ENCODE data around the gene ADAMTSL2. TPM values are rescaled to one million over a fixed set of nuclear protein-coding genes. Genes with fewer than 3 reads are reported as not detected.

Gene ADAMTSL2
- total and polyA plus RNA-seq, 10 donors = 1.6 to 11.7 (median 4.3) TPM

- intact Hi-C loops (cut with DNase I; ENCODE audit: low total_unique reads) = no loop called here
- H3K27ac ChIP-seq = no peak overlapping the region
- no peaks in the 10 kb centered on the region for H3K36me3 ChIP-seq
- peaks cover 8 to 50% (median 29%) of the 10 kb centered on the region in 6 donors for H3K4me1 ChIP-seq
- H3K27me3 ChIP-seq (replicated peaks in 1 of 7) = peaks cover 0 to 54% (median 0%) of the 10 kb centered on the region in 7 donors
- no peak overlapping the region for H3K4me3 ChIP-seq
- no peaks in the 10 kb centered on the region for H3K9me3 ChIP-seq
- WGBS, 5 donors = 88 to 94% (median 92%) methylated on average over 25 to 27 of the region's 27 CpGs
- DNase-seq = no peak
- TF ChIP-seq, protein P1, sequence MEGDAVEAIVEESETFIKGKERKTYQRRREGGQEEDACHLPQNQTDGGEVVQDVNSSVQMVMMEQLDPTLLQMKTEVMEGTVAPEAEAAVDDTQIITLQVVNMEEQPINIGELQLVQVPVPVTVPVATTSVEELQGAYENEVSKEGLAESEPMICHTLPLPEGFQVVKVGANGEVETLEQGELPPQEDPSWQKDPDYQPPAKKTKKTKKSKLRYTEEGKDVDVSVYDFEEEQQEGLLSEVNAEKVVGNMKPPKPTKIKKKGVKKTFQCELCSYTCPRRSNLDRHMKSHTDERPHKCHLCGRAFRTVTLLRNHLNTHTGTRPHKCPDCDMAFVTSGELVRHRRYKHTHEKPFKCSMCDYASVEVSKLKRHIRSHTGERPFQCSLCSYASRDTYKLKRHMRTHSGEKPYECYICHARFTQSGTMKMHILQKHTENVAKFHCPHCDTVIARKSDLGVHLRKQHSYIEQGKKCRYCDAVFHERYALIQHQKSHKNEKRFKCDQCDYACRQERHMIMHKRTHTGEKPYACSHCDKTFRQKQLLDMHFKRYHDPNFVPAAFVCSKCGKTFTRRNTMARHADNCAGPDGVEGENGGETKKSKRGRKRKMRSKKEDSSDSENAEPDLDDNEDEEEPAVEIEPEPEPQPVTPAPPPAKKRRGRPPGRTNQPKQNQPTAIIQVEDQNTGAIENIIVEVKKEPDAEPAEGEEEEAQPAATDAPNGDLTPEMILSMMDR (IDR thresholded peaks at IDR 0.05 in 8 of 11, conservative IDR thresholded peaks at IDR 0.05 in 3 of 11) = no peak
- TF ChIP-seq POLR2AphosphoS5 (IDR thresholded peaks at IDR 0.05) = no peak
- no peak for TF ChIP-seq POLR2A (IDR thresholded peaks at IDR 0.05)
These were observed 23.5 kb upstream of the ADAMTSL2 start for GRCh38 chr9:133510926-133511505.

GRCh38 chr9:133511607-133512006 lies 22.9 kb upstream of the ADAMTSL2 start:
- TF ChIP-seq POLR2A (IDR thresholded peaks at IDR 0.05) (no peak), POLR2AphosphoS5 (IDR thresholded peaks at IDR 0.05) (no peak)
- TF ChIP-seq, protein P1 (IDR thresholded peaks at IDR 0.05 in 8 of 11, conservative IDR thresholded peaks at IDR 0.05 in 3 of 11) = no peak

GRCh38 chr9:133512253-133513213 lies 22.0 kb upstream of the ADAMTSL2 start:
- WGBS, 5 donors = 87 to 95% (median 90%) methylated on average over 17 to 19 of the region's 19 CpGs
- peaks cover 8 to 37% (median 20%) of the 10 kb centered on the region in 6 donors for H3K4me1 ChIP-seq
- no peak for TF ChIP-seq POLR2A (IDR thresholded peaks at IDR 0.05)
- TF ChIP-seq, protein P1 (IDR thresholded peaks at IDR 0.05 in 8 of 11, conservative IDR thresholded peaks at IDR 0.05 in 3 of 11) = no peak
- no peak for TF ChIP-seq POLR2AphosphoS5 (IDR thresholded peaks at IDR 0.05)

More at GRCh38 chr9:133511607-133512006, 22.9 kb upstream of the ADAMTSL2 start:
- 82 to 91% (median 85%) methylated on average over 10 of the region's 10 CpGs for WGBS, 5 donors
- Histone ChIP-seq H3K27ac (no peak overlapping the region), H3K4me1 (peaks cover 8 to 44% (median 24%) of the 10 kb centered on the region in 6 donors), H3K36me3 (no peaks in the 10 kb centered on the region), H3K4me3 (no peak overlapping the region), H3K27me3 (replicated peaks in 1 of 7) (peaks cover 0 to 60% (median 0%) of the 10 kb centered on the region in 7 donors), H3K9me3 (no peaks in the 10 kb centered on the region)
- DNase-seq = no peak
- intact Hi-C loops (cut with DNase I; ENCODE audit: low total_unique reads) = no loop called here

More at GRCh38 chr9:133512253-133513213, 22.0 kb upstream of the ADAMTSL2 start:
- Histone ChIP-seq H3K36me3 (no peaks in the 10 kb centered on the region), H3K9me3 (no peaks in the 10 kb centered on the region), H3K27ac (no peak overlapping the region), H3K4me3 (no peak overlapping the region), H3K27me3 (replicated peaks in 1 of 7) (peaks cover 0 to 63% (median 0%) of the 10 kb centered on the region in 7 donors)
- no peak for DNase-seq
- intact Hi-C loops (cut with DNase I; ENCODE audit: low total_unique reads) = no loop called here

Measured in spleen (tissue), 11 donors.